HepG2 (cell line): ENCODE measurements around the gene RFX6. TPM values are rescaled to one million over a fixed set of nuclear protein-coding genes. Genes with fewer than 3 reads are reported as not detected.

Source experiments
- ATAC-seq: fragments of 200-7000 bp; cut with Tn5 transposase; 3 replicates; pipeline ENCODE4 v1.9.1; 2020; ENCODE audit warnings: mild to moderate bottlenecking, moderate library complexity
- BruUV-seq: library from RNA; stranded (reverse); fragments of 400-500 nt; replicated peaks from 2 replicates; lab custom pipeline; 2021; lab: Mats Ljungman, UMichigan
- CTCF ChIA-PET: fragments of 300-600 bp; formaldehyde crosslinking; extraction: SDS; loops from one replicate; lab custom pipeline; 2021; ENCODE audit warnings: low total read pairs, inconsistent platforms, low intra/inter-chr PET ratio; lab: Yijun Ruan, JAX
- POLR2A ChIA-PET: fragments of 350-600 bp; sonication (Branson Sonifier 250); formaldehyde crosslinking; loops from one replicate; lab custom pipeline; 2020; ENCODE audit warnings: antibody characterized with exemption, inconsistent platforms; lab: Yijun Ruan, JAX
- DNase-seq: peaks from one replicate; pipeline ENCODE4 v3.0.0-alpha.2; 2015; ENCODE audit warnings: low spot score
- FAIRE-seq: peaks from 3 replicates; lab custom pipeline; 2011; peaks lifted over from hg19 to GRCh38; lab: Jason Lieb, UNC
- H2AFZ ChIP-seq: one replicate; pipeline ENCODE4 v1.6.1; 2011; ENCODE audit warnings: low read length, inconsistent platforms
- H3K27ac ChIP-seq: fragments of 300-600 bp; 3 replicates; pipeline ENCODE4 v1.8.0; 2011; ENCODE audit warnings: mixed run types, mild to moderate bottlenecking, mixed read lengths, low read length, inconsistent platforms; ENCODE audit not compliant: insufficient read depth; ENCODE audit errors: extremely low read length
- H3K27me3 ChIP-seq, 2 experiments: fragments of 200-600 bp in 1 of 2; 2 replicates in 1 of 2; 3 replicates in 1 of 2; pipeline versions ENCODE4 v1.6.0 to v1.8.0; 2011; ENCODE audit warnings: low read length in 2 of 2, mild to moderate bottlenecking in 2 of 2, moderate library complexity in 2 of 2, inconsistent platforms in 1 of 2; ENCODE audit not compliant: insufficient read depth in 2 of 2, control insufficient read depth in 1 of 2
- H3K36me3 ChIP-seq, 2 experiments: fragments of 200-600 bp in 1 of 2; replicated peaks in 1 of 2; 2 replicates in 1 of 2; 3 replicates in 1 of 2; pipeline versions ENCODE4 v1.5.1 to v1.8.0; 2011; ENCODE audit warnings: low read length in 2 of 2, inconsistent platforms in 1 of 2; ENCODE audit not compliant: insufficient read depth in 2 of 2, control insufficient read depth in 1 of 2
- H3K4me1 ChIP-seq: 2 replicates; pipeline ENCODE4 v1.5.1; 2012; ENCODE audit warnings: low read length, inconsistent platforms; ENCODE audit not compliant: insufficient read depth
- H3K4me2 ChIP-seq: 2 replicates; pipeline ENCODE4 v1.6.0; 2011; ENCODE audit warnings: low read depth, low read length, inconsistent platforms
- H3K4me3 ChIP-seq, 3 experiments: fragments of 200-600 bp in 1 of 3; sonication (generic), shearing (Covaris generic) in 1 of 3; replicated peaks in 1 of 3; 2 replicates each; pipeline ENCODE4 v1.5.1; 2011 to 2016; ENCODE audit warnings: low read length in 3 of 3, inconsistent platforms in 2 of 3, low read depth in 2 of 3, mild to moderate bottlenecking in 2 of 3, control low read depth in 1 of 3, mixed read lengths in 1 of 3; ENCODE audit not compliant: insufficient read depth in 1 of 3
- H3K79me2 ChIP-seq: one replicate; pipeline ENCODE4 v1.6.1; 2011; ENCODE audit warnings: low read length, inconsistent platforms; ENCODE audit not compliant: insufficient read depth
- H3K9ac ChIP-seq: 2 replicates; pipeline ENCODE4 v1.6.0; 2011; ENCODE audit warnings: mild to moderate bottlenecking, low read depth, low read length, inconsistent platforms; ENCODE audit not compliant: insufficient read depth
- H3K9me3 ChIP-seq: 2 replicates; pipeline ENCODE4 v1.5.1; 2012; ENCODE audit warnings: mild to moderate bottlenecking, low read length
- H4K20me1 ChIP-seq: 2 replicates; pipeline ENCODE4 v1.6.0; 2011; ENCODE audit warnings: inconsistent platforms, mild to moderate bottlenecking, low read length, moderate library complexity; ENCODE audit not compliant: insufficient read depth
- FOXM1 ChIP-seq: sonication (generic); formaldehyde crosslinking; IDR thresholded peaks from 2 replicates; pipeline ENCODE4 v1.5.0; 2020; ENCODE audit warnings: missing genetic modification reagents
- GPN1 ChIP-seq: sonication (generic); formaldehyde crosslinking; IDR thresholded peaks from 2 replicates; pipeline ENCODE4 v1.5.1; 2020; ENCODE audit warnings: missing genetic modification reagents, borderline replicate concordance
- HDAC6 ChIP-seq: fragments of 200-600 bp; sonication (generic); IDR thresholded peaks from 2 replicates; pipeline ENCODE4 v1.7.0; 2017; ENCODE audit warnings: mild to moderate bottlenecking, antibody characterized with exemption, low read length, low read depth
- HMGA1 ChIP-seq: sonication (generic); formaldehyde crosslinking; conservative IDR thresholded peaks from 2 replicates; pipeline ENCODE4 v1.4.0; 2020; ENCODE audit warnings: missing genetic modification reagents
- HNF4G ChIP-seq, 2 experiments: sonication (generic) in 1 of 2; formaldehyde crosslinking in 1 of 2; IDR thresholded peaks; 2 replicates each; pipeline versions ENCODE4 v1.4.0 to v1.6.1; 2011 to 2020; ENCODE audit warnings: borderline replicate concordance in 2 of 2, low read depth in 2 of 2, mild to moderate bottlenecking in 2 of 2, low read length in 1 of 2, missing genetic modification reagents in 1 of 2, moderate library complexity in 1 of 2
- KIAA2018 ChIP-seq: sonication (generic); formaldehyde crosslinking; IDR thresholded peaks from 2 replicates; pipeline ENCODE4 v1.5.0; 2020; ENCODE audit warnings: mild to moderate bottlenecking, missing genetic modification reagents, borderline replicate concordance
- KLF6 ChIP-seq: IDR thresholded peaks from 2 replicates; pipeline ENCODE4 v1.8.0; 2016; ENCODE audit warnings: missing biosample characterization, missing genetic modification reagents
- SALL1 ChIP-seq: sonication (generic); formaldehyde crosslinking; IDR thresholded peaks from 2 replicates; pipeline ENCODE4 v1.8.0; 2022; ENCODE audit warnings: mild to moderate bottlenecking, missing genetic modification reagents
- ZNF101 ChIP-seq: sonication (generic); formaldehyde crosslinking; IDR thresholded peaks from 2 replicates; pipeline ENCODE4 v1.4.0; 2020; ENCODE audit warnings: mild to moderate bottlenecking, low read depth, missing genetic modification reagents, borderline replicate concordance
- ZNF382 ChIP-seq: sonication (generic); formaldehyde crosslinking; IDR thresholded peaks from 2 replicates; pipeline ENCODE4 v1.5.0; 2020; ENCODE audit warnings: missing genetic modification reagents, mild to moderate bottlenecking, borderline replicate concordance
- ZNF432 ChIP-seq: sonication (generic); formaldehyde crosslinking; IDR thresholded peaks from 2 replicates; pipeline ENCODE4 v1.5.0; 2020; ENCODE audit warnings: missing genetic modification reagents, mild to moderate bottlenecking, borderline replicate concordance
- ZSCAN31 ChIP-seq: sonication (generic); formaldehyde crosslinking; IDR thresholded peaks from 2 replicates; pipeline ENCODE4 v1.5.0; 2020; ENCODE audit warnings: low read depth, mild to moderate bottlenecking, missing genetic modification reagents
- WGBS: methylation state at CpG from one replicate; pipeline ENCODE4 v1.1.6; 2017; ENCODE audit warnings: low lambda C conversion rate; 5-methylcytosine and 5-hydroxymethylcytosine counted together
- in situ Hi-C: cut with HindIII; loops from 2 replicates; pipeline ENCODE4 v1.10.0; 2017; ENCODE audit warnings: low pct_unique_long_range_greater_than_20kb; ENCODE audit not compliant: extremely low pct_ligation_motif_present
- intact Hi-C: fragments of 100-400 bp; cut with micrococcal nuclease; formaldehyde crosslinking; loops from one replicate; pipeline ENCODE4 v1.10.0; 2022; ENCODE audit not compliant: unreplicated experiment
- polyA plus RNA-seq, 8 experiments: library from polyadenylated mRNA; depleted of rRNA in 3 of 8; stranded (reverse) in 7 of 8; unstranded in 1 of 8; fragments of >200 nt; fragmentation: Illumina TruSeq in 4 of 8; extraction: Trizol in 4 of 8; gene quantifications; 2 replicates each; pipeline versions ENCODE4 v1.2.1 to v1.2.3, GENCODE V29; 2011 to 2016; ENCODE audit warnings: low read depth in 4 of 8, missing spikeins in 1 of 8, mixed read lengths in 1 of 8; ENCODE audit not compliant: insufficient read depth in 1 of 8
- total RNA-seq, 5 experiments: library from RNA; depleted of rRNA; stranded (reverse); fragments of >200 nt; fragmentation: Illumina TruSeq; extraction: Trizol; gene quantifications; 2 replicates each; pipeline ENCODE4 v1.2.3, GENCODE V29; 2016; ENCODE audit warnings: low read depth in 1 of 5

RFX6 gene
- total and polyA plus RNA-seq, 2 of the 13 experiments (the other 11 are each of a cell fraction or from before 2014, with no cell fraction given): 0.04 TPM; not detected in 1

GRCh38 chr6:116887168-116887567 lies 10.1 kb downstream of the RFX6 start:
- Histone ChIP-seq H3K4me2 (no peak overlapping the region), H3K27ac (no peak overlapping the region), H3K9me3 (no peaks in the 10 kb centered on the region), H3K79me2 (no peaks in the 10 kb centered on the region), H3K9ac (no peak overlapping the region), H4K20me1 (no peaks in the 10 kb centered on the region), H3K4me3 (no peak overlapping the region), H2AFZ (no peak overlapping the region), H3K4me1 (peaks cover 6% of the 10 kb centered on the region), H3K27me3 (no peaks in the 10 kb centered on the region), H3K36me3 (no peaks in the 10 kb centered on the region)
- ATAC-seq (no peak), FAIRE-seq (no peak), DNase-seq (no peak)
- intact Hi-C loops (loop anchor here (10.0 kb wide), 1 partner anchor 428 kb away; no protein-coding TSS in a partner anchor), in situ Hi-C loops (no loop called here)
- POLR2A ChIA-PET: no interaction called here
- no TSS peak for BruUV-seq
- CTCF ChIA-PET: no interaction called here
- WGBS: 51% methylated on average over 3 of the region's 3 CpGs
- TF ChIP-seq FOXM1 (CRISPR knock-in tag): no peak
- TF ChIP-seq HDAC6: no peak
- TF ChIP-seq KLF6 (CRISPR knock-in tag): no peak
- no peak for TF ChIP-seq HNF4G (IDR thresholded peaks at IDR 0.05; ENCODE audit: borderline replicate concordance, low read depth, low read length)
- TF ChIP-seq HNF4G (CRISPR knock-in tag; IDR thresholded peaks at IDR 0.05; ENCODE audit: borderline replicate concordance, low read depth): no peak
- TF ChIP-seq KIAA2018: no peak
- no peak for TF ChIP-seq ZNF432
- TF ChIP-seq HMGA1 (CRISPR knock-in tag): no peak
- TF ChIP-seq ZNF382 (CRISPR knock-in tag): no peak
- TF ChIP-seq ZNF101 (CRISPR knock-in tag): no peak
- TF ChIP-seq SALL1 (CRISPR knock-in tag): no peak
- TF ChIP-seq GPN1: no peak
- TF ChIP-seq ZSCAN31 (CRISPR knock-in tag): no peak
